ENCODE data around the gene SLC22A16.
"Not testable (repeated sequence)": the region's sequence is repeated elsewhere in the genome, so short reads cannot be mapped to it uniquely, and the experiment has no call there.

Gene SLC22A16

GRCh38 chr6:110488606-110489190 is 12.3 kb upstream of the SLC22A16 start:
- DNase-seq, result no peak

GRCh38 chr6:110487968-110488381 is 11.6 kb upstream of the SLC22A16 start:
- DNase-seq, result not testable (repeated sequence)

GRCh38 chr6:110486756-110487155 is 10.3 kb upstream of the SLC22A16 start:
- no peak for DNase-seq

GRCh38 chr6:110485491-110485890 is 9.1 kb upstream of the SLC22A16 start:
- DNase-seq, result no peak

GRCh38 chr6:110484321-110484720 is 7.9 kb upstream of the SLC22A16 start:
- DNase-seq, result no peak

- no peak for DNase-seq
Measured at GRCh38 chr6:110482774-110483400, 6.5 kb upstream of the SLC22A16 start.

- no peak for DNase-seq
Measured at GRCh38 chr6:110481081-110481480, 4.7 kb upstream of the SLC22A16 start.

GRCh38 chr6:110475066-110475653 is 1.3 kb downstream of the SLC22A16 start:
- DNase-seq, result no peak

GRCh38 chr6:110474500-110474899 is 1.9 kb downstream of the SLC22A16 start:
- no peak for DNase-seq

GRCh38 chr6:110472739-110473138 is 3.7 kb downstream of the SLC22A16 start:
- no peak for DNase-seq

- no peak for DNase-seq
Measured at GRCh38 chr6:110471726-110472365, 4.6 kb downstream of the SLC22A16 start.

- no peak for DNase-seq
Measured at GRCh38 chr6:110468731-110469130, 7.7 kb downstream of the SLC22A16 start.

- no peak for DNase-seq
Measured at GRCh38 chr6:110467566-110468140, 8.8 kb downstream of the SLC22A16 start.

- no peak for DNase-seq
Measured at GRCh38 chr6:110462884-110463481, 13.4 kb downstream of the SLC22A16 start.

- no peak for DNase-seq
Measured at GRCh38 chr6:110461376-110461775, 15.0 kb downstream of the SLC22A16 start.

- DNase-seq, result no peak
Measured at GRCh38 chr6:110459137-110459536, 17.3 kb downstream of the SLC22A16 start.

GRCh38 chr6:110458476-110458875 is 17.9 kb downstream of the SLC22A16 start:
- no peak for DNase-seq

- peak in 1 of 2 donors; percentile 15 for DNase-seq
Measured at GRCh38 chr6:110457567-110458175, 18.7 kb downstream of the SLC22A16 start.

GRCh38 chr6:110456694-110457093 is 19.7 kb downstream of the SLC22A16 start:
- no peak for DNase-seq

- DNase-seq, result no peak
Measured at GRCh38 chr6:110449541-110449895, 26.9 kb downstream of the SLC22A16 start.

GRCh38 chr6:110448846-110449540 is 27.4 kb downstream of the SLC22A16 start:
- DNase-seq, result no peak

GRCh38 chr6:110447761-110448160 is 28.7 kb downstream of the SLC22A16 start:
- DNase-seq, result no peak

Measured in stimulated activated CD4-positive, alpha-beta T cell treated with anti-CD3 and anti-CD28 coated beads, Interleukin-2, amount 100 ng/mL, for 48 hours (primary cell).